Neural cell (in vitro differentiated cells): Measurements from ENCODE around the gene TBL1X. TPM values are rescaled to one million over a fixed set of nuclear protein-coding genes. Genes with fewer than 3 reads are reported as not detected.

Source experiments
- H2AFZ ChIP-seq: fragments of 200-600, 300-800 bp; sonication (generic), shearing (Covaris generic); 2 replicates; pipeline ENCODE4 v1.6.0; 2014; ENCODE audit warnings: low read depth, mild to moderate bottlenecking, antibody characterized with exemption, low read length, moderate library complexity
- H3F3A ChIP-seq: fragments of 200-600 bp; shearing (Covaris generic); 2 replicates; pipeline ENCODE4 v1.6.1; 2016; ENCODE audit warnings: mild to moderate bottlenecking, moderate library complexity, mixed read lengths, antibody characterized with exemption, low read length; ENCODE audit not compliant: insufficient read depth, poor library complexity, severe bottlenecking
- H3K27ac ChIP-seq: fragments of 200-600, 300-800 bp; sonication (generic), shearing (Covaris generic); 2 replicates; pipeline ENCODE4 v1.5.1; 2014; ENCODE audit warnings: mild to moderate bottlenecking, low read length, moderate library complexity
- H3K27me3 ChIP-seq: fragments of 300-800, 200-600 bp; sonication (generic), shearing (Covaris generic); 2 replicates; pipeline ENCODE4 v1.6.0; 2014; ENCODE audit warnings: mild to moderate bottlenecking, low read depth, low read length, moderate library complexity; ENCODE audit not compliant: insufficient read depth
- H3K36me3 ChIP-seq: fragments of 300-800, 200-600 bp; sonication (generic), shearing (Covaris generic); 2 replicates; pipeline ENCODE4 v1.5.1; 2014; ENCODE audit warnings: mild to moderate bottlenecking, antibody characterized with exemption, low read length, moderate library complexity; ENCODE audit not compliant: insufficient read depth
- H3K4me2 ChIP-seq: fragments of 300-800, 200-600 bp; sonication (generic), shearing (Covaris generic); 2 replicates; pipeline ENCODE4 v1.6.0; 2014; ENCODE audit warnings: mild to moderate bottlenecking, low read length
- H3K4me3 ChIP-seq: fragments of 300-800, 200-600 bp; sonication (generic), shearing (Covaris generic); 2 replicates; pipeline ENCODE4 v1.5.1; 2014; ENCODE audit warnings: mild to moderate bottlenecking, low read length, moderate library complexity
- H3K79me2 ChIP-seq: fragments of 200-600 bp; shearing (Covaris generic); replicated peaks from 2 replicates; pipeline ENCODE4 v1.6.0; 2014; ENCODE audit warnings: mild to moderate bottlenecking, low read length, moderate library complexity; ENCODE audit not compliant: insufficient read depth
- H3K9ac ChIP-seq: fragments of 300-800, 200-600 bp; sonication (generic), shearing (Covaris generic); 2 replicates; pipeline ENCODE4 v1.6.1; 2016; ENCODE audit warnings: mild to moderate bottlenecking, low read length, mixed read lengths
- H3K9me2 ChIP-seq: fragments of 200-600 bp; shearing (Covaris generic); 2 replicates; pipeline ENCODE4 v1.6.1; 2016; ENCODE audit warnings: mild to moderate bottlenecking, low read length, mixed read lengths; ENCODE audit not compliant: insufficient read depth
- H3K9me3 ChIP-seq: fragments of 200-600, 300-800 bp; sonication (generic), shearing (Covaris generic); 2 replicates; pipeline ENCODE4 v1.6.1; 2016; ENCODE audit warnings: mild to moderate bottlenecking, mixed run types, low read length, moderate library complexity, mixed read lengths
- H4K20me1 ChIP-seq: fragments of 200-600 bp; shearing (Covaris generic); 2 replicates; pipeline ENCODE4 v1.6.1; 2016; ENCODE audit warnings: mild to moderate bottlenecking, mixed run types; ENCODE audit not compliant: insufficient read depth
- CTCF ChIP-seq: fragments of 450-650 bp; IDR thresholded peaks from 2 replicates; pipeline ENCODE4 v1.5.1; 2014; ENCODE audit warnings: antibody characterized with exemption, mild to moderate bottlenecking, moderate library complexity; ENCODE audit not compliant: poor library complexity, severe bottlenecking
- EP300 ChIP-seq: fragments of 450-650 bp; conservative IDR thresholded peaks from 2 replicates; pipeline ENCODE4 v1.6.1; 2014; ENCODE audit warnings: antibody characterized with exemption, mild to moderate bottlenecking, moderate library complexity; ENCODE audit not compliant: poor library complexity, severe bottlenecking
- EZH2 ChIP-seq: fragments of 200-600, 300-800 bp; shearing (Covaris generic), sonication (generic); IDR thresholded peaks from 2 replicates; pipeline ENCODE4 v1.6.1; 2014; ENCODE audit warnings: antibody characterized with exemption, low read length, borderline replicate concordance, mild to moderate bottlenecking; ENCODE audit not compliant: insufficient read depth, poor library complexity, severe bottlenecking
- MXI1 ChIP-seq: fragments of 450-650 bp; conservative IDR thresholded peaks from 2 replicates; pipeline ENCODE4 v1.6.1; 2014; ENCODE audit warnings: antibody characterized with exemption, mild to moderate bottlenecking; ENCODE audit not compliant: poor library complexity, severe bottlenecking
- POLR2AphosphoS5 ChIP-seq: IDR thresholded peaks from 2 replicates; pipeline ENCODE4 v1.6.1; 2012
- RAD21 ChIP-seq: fragments of 450-650 bp; conservative IDR thresholded peaks from 2 replicates; pipeline ENCODE4 v1.6.1; 2014; ENCODE audit warnings: antibody characterized with exemption, mild to moderate bottlenecking, moderate library complexity
- REST ChIP-seq: IDR thresholded peaks from 2 replicates; pipeline ENCODE4 v1.6.1; 2012; ENCODE audit warnings: borderline replicate concordance
- SMC3 ChIP-seq: fragments of 450-650 bp; conservative IDR thresholded peaks from 2 replicates; pipeline ENCODE4 v1.6.1; 2014; ENCODE audit warnings: antibody characterized with exemption, mild to moderate bottlenecking, moderate library complexity; ENCODE audit not compliant: poor library complexity
- TAF1 ChIP-seq: IDR thresholded peaks from 2 replicates; pipeline ENCODE4 v1.6.1; 2012; ENCODE audit warnings: low read depth
- polyA plus RNA-seq: library from polyadenylated mRNA; depleted of rRNA; stranded (reverse); fragments of >200 nt; gene quantifications from 2 replicates; pipeline ENCODE4 v1.2.3, GENCODE V29; 2014

The TBL1X gene
- polyA plus RNA-seq, 1 donor from 2014 or later: 2.2 TPM

- TF ChIP-seq CTCF: no peak
- TF ChIP-seq RAD21: no peak
These were observed 133.5 kb downstream of the TBL1X start (continued) for GRCh38 chrX:9598344-9598743.

GRCh38 chrX:9604111-9604907 lies 139.5 kb downstream of the TBL1X start:
- H2AFZ ChIP-seq: no peak overlapping the region
- no peaks in the 10 kb centered on the region for H3K9me2 ChIP-seq
- no peak overlapping the region for H3K27ac ChIP-seq
- H3K27me3 ChIP-seq: no peaks in the 10 kb centered on the region
- TF ChIP-seq EZH2 (no peak), CTCF (no peak), RAD21 (no peak), TAF1 (no peak), SMC3 (no peak), MXI1 (no peak), EP300 (no peak), REST (no peak), POLR2AphosphoS5 (no peak)
- no peak overlapping the region for H3K9ac ChIP-seq
- no peaks in the 10 kb centered on the region for H3K79me2 ChIP-seq
- H4K20me1 ChIP-seq: no peaks in the 10 kb centered on the region
- no peak overlapping the region for H3K4me2 ChIP-seq
- no peak overlapping the region for H3K4me3 ChIP-seq
- no peaks in the 10 kb centered on the region for H3K9me3 ChIP-seq
- H3K36me3 ChIP-seq: no peaks in the 10 kb centered on the region
- no peaks in the 10 kb centered on the region for H3F3A ChIP-seq
